ENCODE data around the gene SIVA1. TPM values are rescaled to one million over a fixed set of nuclear protein-coding genes. Genes with fewer than 3 reads are reported as not detected.
A peak's percentile ranks its signal among the peaks of the same experiment; 100 is the strongest.

Gene SIVA1
- total RNA-seq, 1 donor from 2014 or later = 214 TPM

- peak; percentile 44 for DNase-seq
These were observed 32.1 kb downstream of the SIVA1 start for GRCh38 chr14:104784846-104785707.

- DNase-seq = no peak
These were observed 32.7 kb downstream of the SIVA1 start for GRCh38 chr14:104785708-104786080.

- no peak for DNase-seq
These were observed 33.2 kb downstream of the SIVA1 start for GRCh38 chr14:104786091-104786586.

- DNase-seq = no peak
These were observed 34.1 kb downstream of the SIVA1 start for GRCh38 chr14:104786726-104787675.

GRCh38 chr14:104787736-104788135 is 34.8 kb downstream of the SIVA1 start:
- DNase-seq = no peak

GRCh38 chr14:104788161-104788818 is 35.3 kb downstream of the SIVA1 start:
- no peak for DNase-seq

GRCh38 chr14:104788873-104789663 is 36.1 kb downstream of the SIVA1 start:
- DNase-seq = no peak

GRCh38 chr14:104789752-104790743 is 37.1 kb downstream of the SIVA1 start:
- no peak for DNase-seq

- no peak for DNase-seq
These were observed 38.5 kb downstream of the SIVA1 start for GRCh38 chr14:104791425-104791824.

- peak; percentile 17 for DNase-seq
These were observed 39.3 kb downstream of the SIVA1 start for GRCh38 chr14:104792101-104792884.

GRCh38 chr14:104792945-104793702 is 40.2 kb downstream of the SIVA1 start:
- no peak for DNase-seq

- DNase-seq = no peak
These were observed 40.7 kb downstream of the SIVA1 start for GRCh38 chr14:104793703-104793959.

- peak; percentile 67 for DNase-seq
These were observed 41.2 kb downstream of the SIVA1 start for GRCh38 chr14:104794099-104794498.

GRCh38 chr14:104794631-104794992 is 41.7 kb downstream of the SIVA1 start:
- DNase-seq = peak; percentile 54

- DNase-seq = peak; percentile 32
These were observed 42.2 kb downstream of the SIVA1 start, which contains the start of gene AKT1 for GRCh38 chr14:104794993-104795780. AKT1 (minus strand) TSS chr14:104795748; CDS start chr14:104792643, 3,105 bp downstream.

GRCh38 chr14:104795781-104796686 is 43.1 kb downstream of the SIVA1 start:
- DNase-seq = peak; percentile 59

GRCh38 chr14:104796687-104797081 is 43.7 kb downstream of the SIVA1 start:
- DNase-seq = no peak
